T follicular helper cell (primary cell): ENCODE measurements around the gene ANXA7.

Experiments used
- DNase-seq: peaks from one replicate; pipeline ENCODE4 v3.0.0-alpha.2; 2020; ENCODE audit warnings: low read depth
- total RNA-seq, 2 experiments: gene quantifications; one replicate each; lab custom pipeline; 2026; lab: John Stamatoyannopoulos, UW

The ANXA7 gene
- total RNA-seq = 165 to 275 reads per million in 2 experiments

DNA sequence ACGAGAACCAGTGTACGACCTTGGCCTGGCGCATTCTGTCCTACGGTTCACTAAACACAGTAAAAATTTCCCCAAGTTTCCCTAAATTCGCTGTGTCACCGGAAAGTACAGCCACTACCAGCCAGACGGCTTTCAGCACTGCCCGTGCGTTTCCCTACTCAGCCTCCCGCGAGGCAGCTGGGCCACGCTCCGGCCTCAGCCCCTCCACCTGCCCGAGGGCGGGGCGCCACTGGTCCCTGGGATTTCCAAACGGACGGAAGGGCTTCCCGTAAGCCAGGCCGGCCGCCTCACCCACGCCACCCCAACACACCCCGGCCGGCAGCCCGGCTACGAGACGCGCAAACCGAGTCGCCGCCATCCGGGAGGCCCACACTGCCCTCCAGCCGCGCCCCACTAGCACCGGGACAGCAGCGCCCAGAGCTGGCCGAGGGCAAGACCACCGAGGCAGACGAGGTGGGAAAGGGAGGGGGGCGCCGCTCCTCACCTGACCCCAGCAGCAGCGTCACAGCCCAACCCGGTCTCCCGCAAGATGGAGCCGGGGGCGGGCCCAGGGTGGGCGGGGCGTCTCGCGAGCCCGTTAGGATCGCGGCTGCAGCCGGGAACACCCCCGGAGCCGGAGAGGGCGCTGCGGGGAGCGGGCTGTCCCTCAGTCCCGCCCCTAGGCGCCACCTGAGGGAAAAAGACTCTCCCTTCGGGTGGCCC, at the start of gene ANXA7:
Gene ANXA7, minus strand, starts transcription at position 531 of the 702 bp plus-strand sequence. CDS start 13,202 bp downstream, outside the sequence.
- peak; percentile 90 for DNase-seq

GRCh38 chr10:73460897-73461296, 47.0 kb upstream of the ANXA7 start:
- DNase-seq = no peak

- DNase-seq = no peak
These were observed 45.9 kb upstream of the ANXA7 start for GRCh38 chr10:73459683-73460314.

- no peak for DNase-seq
These were observed 42.5 kb upstream of the ANXA7 start for GRCh38 chr10:73456187-73456890.

DNA sequence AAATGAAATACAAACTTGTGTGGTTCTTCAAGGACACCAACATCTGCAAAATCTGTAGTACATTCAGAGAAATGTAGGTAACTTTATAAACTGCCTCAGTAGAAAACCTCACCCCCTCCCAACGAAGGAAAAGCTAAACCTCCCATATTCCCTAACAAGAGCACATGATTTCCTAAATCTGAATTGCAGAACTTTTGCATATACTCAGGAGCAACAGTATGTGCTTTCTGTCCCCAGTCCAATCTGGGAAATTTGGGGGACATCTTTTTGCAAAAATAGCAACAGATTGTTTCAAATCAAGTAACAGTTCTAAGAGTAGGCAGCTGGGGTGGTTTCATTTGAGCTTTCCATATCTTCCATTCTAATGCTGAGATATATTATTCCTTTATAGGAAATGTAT, 35.3 kb upstream of the ANXA7 start:
- no peak for DNase-seq

- DNase-seq = no peak
These were observed 34.5 kb upstream of the ANXA7 start for GRCh38 chr10:73448384-73448783.

GRCh38 chr10:73446926-73447325, 33.1 kb upstream of the ANXA7 start:
- no peak for DNase-seq

DNA sequence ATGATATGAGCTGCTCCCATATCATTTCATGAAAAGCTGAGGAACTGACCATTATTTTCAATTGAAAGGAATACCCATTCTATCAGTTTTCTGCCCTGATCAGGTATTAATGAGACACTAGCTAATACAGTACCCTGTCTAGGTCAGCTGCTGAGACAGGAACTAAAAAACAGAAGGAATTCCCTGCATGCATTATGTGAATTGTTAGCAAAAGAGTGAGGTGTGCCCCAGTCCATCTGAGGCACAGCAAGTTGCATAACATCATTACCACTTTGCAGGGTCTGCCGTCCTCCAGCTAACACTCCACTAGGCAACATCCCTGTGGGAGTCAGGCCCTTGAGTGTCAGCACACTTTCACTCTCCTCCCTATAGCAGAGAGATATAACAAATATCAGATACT, 30.6 kb upstream of the ANXA7 start:
- DNase-seq = no peak

- no peak for DNase-seq
These were observed 25.9 kb upstream of the ANXA7 start for GRCh38 chr10:73439605-73440312.

DNA sequence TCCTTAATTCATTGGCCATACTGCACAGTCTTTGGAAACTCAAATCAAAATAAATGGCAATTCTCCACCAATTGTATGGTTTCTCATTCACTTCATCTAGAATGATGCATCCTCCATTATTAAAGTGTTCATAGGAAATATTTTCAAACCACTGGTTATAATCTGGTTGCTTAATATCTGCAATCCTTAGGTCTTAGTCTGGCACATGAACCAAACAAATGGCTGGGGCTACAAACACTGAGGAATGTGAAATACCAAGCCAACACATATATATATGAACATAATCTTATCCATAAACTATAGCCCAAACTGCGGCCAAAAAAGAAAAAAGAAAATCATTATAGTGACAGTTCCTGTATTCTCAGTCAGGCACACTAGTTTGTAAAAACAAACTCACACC, 25.2 kb upstream of the ANXA7 start:
- DNase-seq = no peak

- DNase-seq = no peak
These were observed 19.6 kb upstream of the ANXA7 start, which contains the start of gene MSS51 for GRCh38 chr10:73433538-73433867. Gene MSS51, minus strand, starts transcription at chr10:73433561. Its CDS starts 5,277 bp downstream, at chr10:73428284.

- no peak for DNase-seq
These were observed 19.0 kb upstream of the ANXA7 start for GRCh38 chr10:73432646-73433537.

GRCh38 chr10:73426318-73426717, 12.5 kb upstream of the ANXA7 start:
- no peak for DNase-seq

DNA sequence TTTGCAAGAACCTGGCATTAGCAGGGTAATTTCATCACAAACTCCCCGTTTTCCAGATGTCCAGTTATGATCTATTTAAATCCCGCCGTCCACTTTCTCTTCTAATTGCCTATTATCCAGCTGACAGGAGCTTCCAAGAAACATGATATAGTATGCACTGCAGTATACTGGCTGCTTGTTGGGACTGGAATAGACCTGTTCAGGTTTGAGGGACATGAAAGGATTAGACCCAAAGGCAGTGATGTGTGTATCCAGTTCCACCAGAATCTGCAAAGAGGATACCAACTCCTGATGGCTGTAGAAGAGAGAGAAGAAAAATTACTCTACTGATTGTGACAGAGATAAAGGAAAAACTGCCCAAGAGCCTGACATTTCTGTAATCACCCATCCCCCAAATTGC, 10.6 kb upstream of the ANXA7 start:
- no peak for DNase-seq

GRCh38 chr10:73423309-73423708, 9.5 kb upstream of the ANXA7 start:
- no peak for DNase-seq

GRCh38 chr10:73416571-73416970, 2.7 kb upstream of the ANXA7 start:
- no peak for DNase-seq

GRCh38 chr10:73414230-73414945, 530 bp upstream of the ANXA7 start:
- no peak for DNase-seq

- DNase-seq = peak; percentile 4
These were observed 740 bp downstream of the ANXA7 start for GRCh38 chr10:73413108-73413527.

DNA sequence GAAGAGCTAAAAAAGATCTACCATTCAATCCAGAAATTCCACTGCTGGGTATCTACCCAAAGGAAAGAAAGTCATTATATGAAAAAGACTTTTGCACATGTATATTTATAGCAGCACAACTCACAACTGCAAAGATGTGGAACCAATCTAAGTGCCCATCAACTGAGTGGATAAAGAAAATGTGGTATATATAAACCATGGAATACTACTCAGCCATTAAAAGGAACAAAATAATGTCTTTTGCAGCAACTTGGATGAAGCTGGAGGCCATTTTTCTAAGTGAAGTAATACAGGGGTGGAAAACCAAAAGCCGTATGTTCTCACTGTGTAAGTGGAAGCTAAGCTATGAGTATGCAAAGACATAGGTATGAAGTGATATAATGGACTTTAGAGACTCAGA, 3.0 kb downstream of the ANXA7 start:
- no peak for DNase-seq

DNA sequence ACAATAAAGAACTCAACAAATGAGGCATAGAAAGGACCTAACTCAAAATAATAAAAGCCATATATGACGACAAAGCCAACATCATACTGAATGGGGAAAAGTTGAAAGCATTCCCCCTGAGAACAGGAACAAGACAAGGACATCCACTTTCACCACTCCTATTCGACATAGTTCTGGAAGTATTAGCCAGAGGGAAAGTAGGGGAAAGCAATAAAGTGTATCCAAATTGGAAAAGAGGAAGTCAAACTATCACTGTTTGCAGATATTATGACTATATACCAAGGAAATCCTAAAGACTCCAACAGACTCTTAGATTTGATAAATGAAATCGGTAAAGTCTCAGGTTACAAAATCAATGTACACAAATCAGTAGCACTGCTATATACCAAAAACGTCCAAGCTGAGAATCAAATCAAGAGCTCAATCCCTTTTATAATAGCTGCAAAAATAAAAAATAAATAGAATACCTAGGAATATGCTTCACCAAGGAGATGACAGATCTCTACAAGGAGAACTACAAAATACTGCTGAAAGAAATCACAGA, 4.8 kb downstream of the ANXA7 start:
- no peak for DNase-seq
